ENCODE measurements around the gene MUC4.

Gene MUC4, protein sequence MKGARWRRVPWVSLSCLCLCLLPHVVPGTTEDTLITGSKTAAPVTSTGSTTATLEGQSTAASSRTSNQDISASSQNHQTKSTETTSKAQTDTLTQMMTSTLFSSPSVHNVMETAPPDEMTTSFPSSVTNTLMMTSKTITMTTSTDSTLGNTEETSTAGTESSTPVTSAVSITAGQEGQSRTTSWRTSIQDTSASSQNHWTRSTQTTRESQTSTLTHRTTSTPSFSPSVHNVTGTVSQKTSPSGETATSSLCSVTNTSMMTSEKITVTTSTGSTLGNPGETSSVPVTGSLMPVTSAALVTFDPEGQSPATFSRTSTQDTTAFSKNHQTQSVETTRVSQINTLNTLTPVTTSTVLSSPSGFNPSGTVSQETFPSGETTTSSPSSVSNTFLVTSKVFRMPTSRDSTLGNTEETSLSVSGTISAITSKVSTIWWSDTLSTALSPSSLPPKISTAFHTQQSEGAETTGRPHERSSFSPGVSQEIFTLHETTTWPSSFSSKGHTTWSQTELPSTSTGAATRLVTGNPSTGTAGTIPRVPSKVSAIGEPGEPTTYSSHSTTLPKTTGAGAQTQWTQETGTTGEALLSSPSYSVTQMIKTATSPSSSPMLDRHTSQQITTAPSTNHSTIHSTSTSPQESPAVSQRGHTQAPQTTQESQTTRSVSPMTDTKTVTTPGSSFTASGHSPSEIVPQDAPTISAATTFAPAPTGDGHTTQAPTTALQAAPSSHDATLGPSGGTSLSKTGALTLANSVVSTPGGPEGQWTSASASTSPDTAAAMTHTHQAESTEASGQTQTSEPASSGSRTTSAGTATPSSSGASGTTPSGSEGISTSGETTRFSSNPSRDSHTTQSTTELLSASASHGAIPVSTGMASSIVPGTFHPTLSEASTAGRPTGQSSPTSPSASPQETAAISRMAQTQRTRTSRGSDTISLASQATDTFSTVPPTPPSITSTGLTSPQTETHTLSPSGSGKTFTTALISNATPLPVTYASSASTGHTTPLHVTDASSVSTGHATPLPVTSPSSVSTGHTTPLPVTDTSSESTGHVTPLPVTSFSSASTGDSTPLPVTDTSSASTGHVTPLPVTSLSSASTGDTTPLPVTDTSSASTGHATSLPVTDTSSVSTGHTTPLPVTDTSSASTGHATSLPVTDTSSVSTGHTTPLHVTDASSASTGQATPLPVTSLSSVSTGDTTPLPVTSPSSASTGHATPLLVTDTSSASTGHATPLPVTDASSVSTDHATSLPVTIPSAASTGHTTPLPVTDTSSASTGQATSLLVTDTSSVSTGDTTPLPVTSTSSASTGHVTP (N-terminal part only)

GRCh38 chr3:195811756-195812155, at the start of gene MUC4:
Gene MUC4, minus strand, starts transcription at chr3:195811929. Its CDS starts 112 bp downstream, at chr3:195811817.
- H3K27me3 ChIP-seq (ENCODE audit: control insufficient read depth, insufficient read depth, low read length): no peaks in the 10 kb centered on the region
- no peak within 1 kb of the TSS for H3K9ac ChIP-seq (ENCODE audit: low read depth, low read length)
- peaks cover 4% of the 10 kb centered on the region for H3K4me1 ChIP-seq (ENCODE audit: control insufficient read depth, insufficient read depth, low read length)

DNA sequence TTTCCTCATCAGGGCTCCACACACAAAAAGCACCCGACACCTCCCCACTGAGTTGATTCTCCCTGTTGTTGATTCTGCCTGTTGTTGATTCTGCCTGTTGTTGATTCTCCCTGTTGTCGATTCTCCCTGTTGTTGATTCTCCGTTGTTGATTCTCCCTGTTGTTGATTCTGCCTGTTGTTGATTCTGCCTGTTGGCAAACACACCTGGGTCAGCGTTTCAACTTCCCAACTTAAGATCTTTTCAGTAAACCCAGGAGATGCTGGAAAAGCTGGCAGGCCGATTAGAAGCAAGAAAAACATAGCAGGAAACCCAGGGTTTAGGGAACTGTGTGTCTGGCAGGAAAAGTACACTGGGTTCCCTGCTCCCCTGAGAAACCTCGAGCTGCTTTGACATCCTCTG, 48.7 kb upstream of the MUC4 start:
- H3K27me3 ChIP-seq (ENCODE audit: control insufficient read depth, insufficient read depth, low read length): no peaks in the 10 kb centered on the region
- H3K9ac ChIP-seq (ENCODE audit: low read depth, low read length): no peak overlapping the region
- peaks cover 4% of the 10 kb centered on the region for H3K4me1 ChIP-seq (ENCODE audit: control insufficient read depth, insufficient read depth, low read length)
- no peaks in the 10 kb centered on the region for H3K36me3 ChIP-seq (ENCODE audit: control insufficient read depth, insufficient read depth, low read length)
- no peaks in the 10 kb centered on the region for H3K9me3 ChIP-seq (ENCODE audit: control insufficient read depth, insufficient read depth, low read length)
- H3K4me3 ChIP-seq (ENCODE audit: low read depth, low read length): no peak overlapping the region

More at GRCh38 chr3:195811756-195812155, at the start of gene MUC4:
- Histone ChIP-seq H3K36me3 (ENCODE audit: control insufficient read depth, insufficient read depth, low read length) (no peaks in the 10 kb centered on the region), H3K4me3 (ENCODE audit: low read depth, low read length) (peak within 1 kb of the TSS; percentile 30), H3K9me3 (ENCODE audit: control insufficient read depth, insufficient read depth, low read length) (no peaks in the 10 kb centered on the region)

- Histone ChIP-seq H3K9ac (ENCODE audit: low read depth, low read length) (no peak overlapping the region), H3K4me1 (ENCODE audit: control insufficient read depth, insufficient read depth, low read length) (peaks cover 4% of the 10 kb centered on the region), H3K9me3 (ENCODE audit: control insufficient read depth, insufficient read depth, low read length) (no peaks in the 10 kb centered on the region), H3K27me3 (ENCODE audit: control insufficient read depth, insufficient read depth, low read length) (no peaks in the 10 kb centered on the region), H3K36me3 (ENCODE audit: control insufficient read depth, insufficient read depth, low read length) (no peaks in the 10 kb centered on the region), H3K4me3 (ENCODE audit: low read depth, low read length) (no peak overlapping the region)
Observed at GRCh38 chr3:195859846-195860411, 48.2 kb upstream of the MUC4 start.

- Histone ChIP-seq H3K36me3 (ENCODE audit: control insufficient read depth, insufficient read depth, low read length) (no peaks in the 10 kb centered on the region), H3K27me3 (ENCODE audit: control insufficient read depth, insufficient read depth, low read length) (no peaks in the 10 kb centered on the region), H3K9me3 (ENCODE audit: control insufficient read depth, insufficient read depth, low read length) (no peaks in the 10 kb centered on the region), H3K4me3 (ENCODE audit: low read depth, low read length) (no peak overlapping the region), H3K9ac (ENCODE audit: low read depth, low read length) (no peak overlapping the region), H3K4me1 (ENCODE audit: control insufficient read depth, insufficient read depth, low read length) (peaks cover 4% of the 10 kb centered on the region)
Observed at GRCh38 chr3:195859061-195859845, 47.5 kb upstream of the MUC4 start.

DNA sequence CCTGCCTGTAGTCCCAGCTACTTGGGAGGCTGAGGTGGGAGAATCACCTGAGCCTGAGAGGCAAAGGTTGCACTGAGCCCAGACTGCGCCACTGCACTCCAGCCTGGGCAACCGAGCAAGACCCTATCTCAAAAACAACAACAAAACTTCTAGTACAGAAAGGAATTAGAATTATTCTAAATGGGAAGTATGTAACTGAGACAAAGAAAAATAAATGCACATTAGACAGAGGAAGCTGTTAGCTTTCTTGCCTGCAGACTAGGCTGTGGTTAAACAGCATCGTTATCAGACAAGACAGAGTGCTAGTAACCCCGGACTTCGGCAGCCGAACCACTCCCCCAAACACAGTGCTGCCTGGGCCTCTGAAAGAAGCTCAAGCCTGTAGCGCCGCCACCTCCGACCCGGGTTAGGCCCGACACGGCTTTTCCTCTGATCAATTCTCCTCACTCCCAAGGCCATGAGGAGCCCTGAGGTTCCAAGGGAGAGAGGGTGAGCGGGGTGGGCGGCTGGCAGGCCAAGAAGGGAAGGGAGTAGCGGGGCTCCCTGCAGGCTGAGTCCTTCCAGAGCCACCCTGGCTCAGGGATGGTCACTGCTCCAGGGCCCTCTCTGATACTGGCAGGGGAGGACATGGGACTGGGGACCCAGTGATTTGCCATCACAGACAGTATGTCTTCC, 44.8 kb upstream of the MUC4 start:
- no peak overlapping the region for H3K4me3 ChIP-seq (ENCODE audit: low read depth, low read length)
- H3K4me1 ChIP-seq (ENCODE audit: control insufficient read depth, insufficient read depth, low read length): peaks cover 4% of the 10 kb centered on the region
- H3K9me3 ChIP-seq (ENCODE audit: control insufficient read depth, insufficient read depth, low read length): no peaks in the 10 kb centered on the region
- H3K9ac ChIP-seq (ENCODE audit: low read depth, low read length): no peak overlapping the region
- no peaks in the 10 kb centered on the region for H3K36me3 ChIP-seq (ENCODE audit: control insufficient read depth, insufficient read depth, low read length)
- no peaks in the 10 kb centered on the region for H3K27me3 ChIP-seq (ENCODE audit: control insufficient read depth, insufficient read depth, low read length)

DNA sequence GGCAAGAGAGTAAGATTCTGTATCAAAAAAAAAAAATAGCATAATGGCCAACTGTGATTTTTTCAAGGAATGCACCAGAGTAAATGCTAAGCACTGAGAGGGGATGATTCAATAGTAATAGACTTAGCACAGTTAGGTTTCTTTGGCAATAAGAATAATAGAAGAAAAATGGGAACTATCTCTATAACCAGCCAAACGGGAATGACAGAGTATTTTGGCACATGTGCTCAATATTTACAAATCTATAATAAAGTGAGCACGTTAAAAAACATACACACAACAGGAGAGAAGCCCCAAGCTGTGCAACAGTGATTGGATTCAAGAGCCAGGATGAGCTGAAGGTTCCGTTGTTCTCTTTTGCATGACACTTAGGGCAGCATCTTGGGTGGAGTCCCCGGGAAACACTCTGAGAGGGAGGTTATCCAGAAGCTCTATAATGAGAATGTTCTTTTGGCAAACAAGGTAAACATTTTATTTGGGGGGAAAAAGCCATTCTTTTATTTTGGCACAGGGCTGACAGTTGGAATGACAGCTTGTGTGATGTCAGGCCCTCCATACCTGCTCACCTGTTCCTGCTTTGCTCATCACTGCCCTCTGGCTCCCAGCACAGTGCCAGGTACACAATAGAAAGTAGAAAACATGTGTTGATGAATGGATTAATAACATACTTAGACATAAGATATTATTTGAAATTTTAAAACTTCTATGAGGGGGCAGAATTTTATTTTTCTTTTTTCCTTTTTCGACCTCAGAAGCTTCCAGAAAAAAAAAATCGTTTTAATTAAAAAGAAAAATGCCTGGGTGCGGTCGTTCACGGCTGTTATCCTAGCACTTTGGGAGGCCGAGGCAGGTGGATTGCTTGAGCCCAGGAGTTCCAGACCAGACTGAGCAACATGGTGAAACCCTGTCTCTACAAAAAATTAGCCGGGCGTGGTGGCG, 44.0 kb upstream of the MUC4 start:
- Histone ChIP-seq H3K9me3 (ENCODE audit: control insufficient read depth, insufficient read depth, low read length) (no peaks in the 10 kb centered on the region), H3K27me3 (ENCODE audit: control insufficient read depth, insufficient read depth, low read length) (no peaks in the 10 kb centered on the region), H3K36me3 (ENCODE audit: control insufficient read depth, insufficient read depth, low read length) (no peaks in the 10 kb centered on the region), H3K4me1 (ENCODE audit: control insufficient read depth, insufficient read depth, low read length) (peaks cover 4% of the 10 kb centered on the region), H3K4me3 (ENCODE audit: low read depth, low read length) (no peak overlapping the region), H3K9ac (ENCODE audit: low read depth, low read length) (no peak overlapping the region)

DNA sequence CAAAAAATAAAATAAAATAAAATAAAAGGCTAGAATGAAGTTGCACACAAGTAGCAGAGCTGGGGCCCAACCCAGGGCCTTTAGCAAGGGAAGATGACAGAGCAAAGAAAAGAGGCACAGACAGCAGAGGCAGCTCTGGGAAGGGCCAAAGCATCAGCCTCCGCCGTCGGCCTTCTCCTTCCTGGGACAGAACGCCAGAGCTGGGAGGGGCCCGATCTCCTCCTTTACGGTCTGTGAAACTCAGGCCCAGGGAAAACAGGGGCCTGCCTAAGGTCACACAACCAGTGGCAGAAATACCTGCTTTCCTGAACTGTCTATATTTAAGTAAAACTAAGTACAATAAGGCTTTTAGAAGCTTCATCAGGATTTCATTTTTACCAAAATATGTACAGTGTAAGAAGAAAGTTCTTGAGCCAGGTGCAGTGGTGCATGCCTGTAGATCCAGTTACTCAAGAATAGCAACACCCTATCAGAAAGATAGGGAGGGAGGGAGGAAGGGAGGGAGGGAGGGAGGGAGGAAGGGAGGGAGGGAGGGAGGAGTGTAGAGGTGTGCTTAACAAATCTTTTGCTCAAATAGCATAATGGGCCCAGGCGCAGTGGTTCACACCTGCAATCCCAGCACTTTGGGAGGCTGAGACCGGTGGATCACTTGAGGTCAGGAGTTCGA, 43.0 kb upstream of the MUC4 start:
- Histone ChIP-seq H3K27me3 (ENCODE audit: control insufficient read depth, insufficient read depth, low read length) (no peaks in the 10 kb centered on the region), H3K4me3 (ENCODE audit: low read depth, low read length) (no peak overlapping the region), H3K9ac (ENCODE audit: low read depth, low read length) (no peak overlapping the region), H3K36me3 (ENCODE audit: control insufficient read depth, insufficient read depth, low read length) (no peaks in the 10 kb centered on the region), H3K4me1 (ENCODE audit: control insufficient read depth, insufficient read depth, low read length) (peaks cover 4% of the 10 kb centered on the region), H3K9me3 (ENCODE audit: control insufficient read depth, insufficient read depth, low read length) (no peaks in the 10 kb centered on the region)

DNA sequence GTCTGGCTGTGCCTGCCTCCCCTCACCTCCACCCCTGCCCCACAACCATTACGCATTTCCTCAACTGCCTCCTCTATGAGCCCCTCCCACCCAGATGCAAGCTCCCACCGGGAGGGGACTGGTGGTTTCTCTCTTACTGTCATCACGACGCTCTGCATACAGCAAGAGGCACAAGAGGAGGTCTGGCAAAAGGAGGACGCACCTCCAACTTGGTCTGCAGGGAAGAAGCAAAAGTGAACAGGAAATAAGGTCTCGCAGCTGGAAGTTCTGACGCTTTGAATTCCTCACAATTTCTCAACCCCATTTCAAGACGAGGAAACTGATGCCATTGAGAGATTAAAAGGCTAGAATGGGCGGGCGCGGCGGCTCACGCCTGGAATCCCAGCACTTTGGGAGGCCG, 42.3 kb upstream of the MUC4 start:
- Histone ChIP-seq H3K4me3 (ENCODE audit: low read depth, low read length) (no peak overlapping the region), H3K9ac (ENCODE audit: low read depth, low read length) (no peak overlapping the region), H3K4me1 (ENCODE audit: control insufficient read depth, insufficient read depth, low read length) (no peaks in the 10 kb centered on the region), H3K27me3 (ENCODE audit: control insufficient read depth, insufficient read depth, low read length) (no peaks in the 10 kb centered on the region), H3K36me3 (ENCODE audit: control insufficient read depth, insufficient read depth, low read length) (no peaks in the 10 kb centered on the region), H3K9me3 (ENCODE audit: control insufficient read depth, insufficient read depth, low read length) (no peaks in the 10 kb centered on the region)

- Histone ChIP-seq H3K36me3 (ENCODE audit: control insufficient read depth, insufficient read depth, low read length) (no peaks in the 10 kb centered on the region), H3K27me3 (ENCODE audit: control insufficient read depth, insufficient read depth, low read length) (no peaks in the 10 kb centered on the region), H3K9me3 (ENCODE audit: control insufficient read depth, insufficient read depth, low read length) (no peaks in the 10 kb centered on the region), H3K4me1 (ENCODE audit: control insufficient read depth, insufficient read depth, low read length) (no peaks in the 10 kb centered on the region), H3K4me3 (ENCODE audit: low read depth, low read length) (no peak overlapping the region), H3K9ac (ENCODE audit: low read depth, low read length) (no peak overlapping the region)
Observed at GRCh38 chr3:195853036-195853435, 41.3 kb upstream of the MUC4 start.
